Measurements from ENCODE around the gene ABLIM3. TPM values are rescaled to one million over a fixed set of nuclear protein-coding genes. Genes with fewer than 3 reads are reported as not detected.

Gene ABLIM3
- total RNA-seq, 1 donor from 2014 or later: 3.7 TPM

- H3K36me3 ChIP-seq (ENCODE audit: control insufficient read depth, insufficient read depth, low read length): no peaks in the 10 kb centered on the region
- no peak overlapping the region for H3K4me3 ChIP-seq (ENCODE audit: low read depth, low read length)
- DNase-seq (ENCODE audit: low read depth) (peak; percentile 52), FAIRE-seq (no peak)
- TF ChIP-seq, protein P1, sequence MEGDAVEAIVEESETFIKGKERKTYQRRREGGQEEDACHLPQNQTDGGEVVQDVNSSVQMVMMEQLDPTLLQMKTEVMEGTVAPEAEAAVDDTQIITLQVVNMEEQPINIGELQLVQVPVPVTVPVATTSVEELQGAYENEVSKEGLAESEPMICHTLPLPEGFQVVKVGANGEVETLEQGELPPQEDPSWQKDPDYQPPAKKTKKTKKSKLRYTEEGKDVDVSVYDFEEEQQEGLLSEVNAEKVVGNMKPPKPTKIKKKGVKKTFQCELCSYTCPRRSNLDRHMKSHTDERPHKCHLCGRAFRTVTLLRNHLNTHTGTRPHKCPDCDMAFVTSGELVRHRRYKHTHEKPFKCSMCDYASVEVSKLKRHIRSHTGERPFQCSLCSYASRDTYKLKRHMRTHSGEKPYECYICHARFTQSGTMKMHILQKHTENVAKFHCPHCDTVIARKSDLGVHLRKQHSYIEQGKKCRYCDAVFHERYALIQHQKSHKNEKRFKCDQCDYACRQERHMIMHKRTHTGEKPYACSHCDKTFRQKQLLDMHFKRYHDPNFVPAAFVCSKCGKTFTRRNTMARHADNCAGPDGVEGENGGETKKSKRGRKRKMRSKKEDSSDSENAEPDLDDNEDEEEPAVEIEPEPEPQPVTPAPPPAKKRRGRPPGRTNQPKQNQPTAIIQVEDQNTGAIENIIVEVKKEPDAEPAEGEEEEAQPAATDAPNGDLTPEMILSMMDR (IDR thresholded peaks at IDR 0.05; ENCODE audit: insufficient read depth, low read length, severe bottlenecking): no peak
- H3K27me3 ChIP-seq (ENCODE audit: control insufficient read depth, insufficient read depth, low read length): no peaks in the 10 kb centered on the region
These were observed 22.8 kb upstream of the ABLIM3 start for GRCh38 chr5:149118463-149118862.

GRCh38 chr5:149121145-149121544, 20.1 kb upstream of the ABLIM3 start:
- no peak overlapping the region for H3K4me3 ChIP-seq (ENCODE audit: low read depth, low read length)
- no peak for DNase-seq (ENCODE audit: low read depth)
- no peak for FAIRE-seq
- H3K27me3 ChIP-seq (ENCODE audit: control insufficient read depth, insufficient read depth, low read length): no peaks in the 10 kb centered on the region
- TF ChIP-seq, protein P1 (IDR thresholded peaks at IDR 0.05; ENCODE audit: insufficient read depth, low read length, severe bottlenecking): no peak
- H3K36me3 ChIP-seq (ENCODE audit: control insufficient read depth, insufficient read depth, low read length): no peaks in the 10 kb centered on the region

- DNase-seq (ENCODE audit: low read depth) (no peak), FAIRE-seq (no peak)
- Histone ChIP-seq H3K36me3 (ENCODE audit: control insufficient read depth, insufficient read depth, low read length) (no peaks in the 10 kb centered on the region), H3K4me3 (ENCODE audit: low read depth, low read length) (no peak overlapping the region), H3K27me3 (ENCODE audit: control insufficient read depth, insufficient read depth, low read length) (no peaks in the 10 kb centered on the region)
- TF ChIP-seq, protein P1 (IDR thresholded peaks at IDR 0.05; ENCODE audit: insufficient read depth, low read length, severe bottlenecking): no peak
These were observed 18.1 kb upstream of the ABLIM3 start for GRCh38 chr5:149123211-149123610.

DNA sequence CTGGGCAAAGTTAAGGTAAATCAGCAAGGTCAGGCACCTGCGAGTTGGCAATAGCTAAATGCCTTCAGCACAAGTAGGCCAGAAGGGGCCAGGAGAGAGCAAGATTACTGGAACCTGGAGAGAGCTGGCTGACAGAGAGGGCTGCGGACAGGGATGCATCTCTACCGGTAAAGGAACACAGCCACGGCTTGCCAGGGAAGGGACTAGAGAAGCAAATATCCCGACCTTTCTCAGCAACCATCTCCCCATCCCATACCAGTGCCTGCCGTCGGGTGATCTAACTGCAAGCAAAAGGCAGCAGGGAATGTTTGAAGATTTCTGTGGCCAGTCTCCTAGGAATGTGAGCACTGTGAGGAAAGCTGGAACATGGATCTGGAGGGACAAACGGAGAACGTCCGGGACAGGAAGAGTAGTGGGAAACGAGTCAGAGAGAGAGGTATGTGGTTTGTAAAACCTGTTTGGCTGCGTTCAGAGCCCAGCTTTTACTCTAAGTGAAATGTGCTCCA, 15.9 kb upstream of the ABLIM3 start:
- TF ChIP-seq, protein P1 (IDR thresholded peaks at IDR 0.05; ENCODE audit: insufficient read depth, low read length, severe bottlenecking): peak; percentile 60
- H3K27me3 ChIP-seq (ENCODE audit: control insufficient read depth, insufficient read depth, low read length): no peaks in the 10 kb centered on the region
- H3K36me3 ChIP-seq (ENCODE audit: control insufficient read depth, insufficient read depth, low read length): no peaks in the 10 kb centered on the region
- FAIRE-seq (no peak), DNase-seq (ENCODE audit: low read depth) (peak; percentile 77)
- H3K4me3 ChIP-seq (ENCODE audit: low read depth, low read length): no peak overlapping the region

DNA sequence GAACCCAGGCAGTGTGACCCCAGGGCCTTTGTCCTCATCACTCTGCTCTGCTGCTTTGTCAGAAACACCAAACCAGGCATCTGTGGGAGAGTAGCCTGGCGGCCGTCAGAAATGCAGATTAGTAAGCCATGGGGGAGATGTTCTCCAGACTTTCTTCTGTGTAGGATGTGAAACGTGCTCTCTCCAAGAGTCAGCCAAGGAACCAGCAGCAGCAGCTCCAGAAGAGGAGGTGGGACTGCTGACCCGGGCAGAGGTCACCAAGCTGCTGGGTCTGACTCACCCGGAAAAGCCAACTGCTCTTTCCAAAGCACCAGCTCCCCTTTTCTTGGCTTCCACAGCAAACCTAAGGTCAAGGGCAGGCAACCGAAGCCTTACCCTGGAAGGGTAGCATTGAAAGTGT, 14.4 kb upstream of the ABLIM3 start:
- TF ChIP-seq, protein P1 (IDR thresholded peaks at IDR 0.05; ENCODE audit: insufficient read depth, low read length, severe bottlenecking): no peak
- no peak for FAIRE-seq

GRCh38 chr5:149127394-149127955, 13.8 kb upstream of the ABLIM3 start:
- no peaks in the 10 kb centered on the region for H3K36me3 ChIP-seq (ENCODE audit: control insufficient read depth, insufficient read depth, low read length)
- FAIRE-seq (no peak), DNase-seq (ENCODE audit: low read depth) (peak; percentile 52)
- no peaks in the 10 kb centered on the region for H3K27me3 ChIP-seq (ENCODE audit: control insufficient read depth, insufficient read depth, low read length)
- TF ChIP-seq, protein P1 (IDR thresholded peaks at IDR 0.05; ENCODE audit: insufficient read depth, low read length, severe bottlenecking): no peak
- H3K4me3 ChIP-seq (ENCODE audit: low read depth, low read length): no peak overlapping the region

More for the DNA sequence above, 14.4 kb upstream of the ABLIM3 start:
- Histone ChIP-seq H3K4me3 (ENCODE audit: low read depth, low read length) (no peak overlapping the region), H3K27me3 (ENCODE audit: control insufficient read depth, insufficient read depth, low read length) (no peaks in the 10 kb centered on the region), H3K36me3 (ENCODE audit: control insufficient read depth, insufficient read depth, low read length) (no peaks in the 10 kb centered on the region)
- no peak for DNase-seq (ENCODE audit: low read depth)
